NT2/D1 (cell line): ENCODE measurements around the gene VWA8.

Experiments used
- SUZ12 ChIP-seq: IDR thresholded peaks from 2 replicates; pipeline ENCODE4 v1.6.1; 2011; ENCODE audit not compliant: insufficient read length, insufficient read depth; ENCODE audit errors: extremely low read depth
- ZNF274 ChIP-seq: IDR thresholded peaks from 2 replicates; pipeline ENCODE4 v1.6.1; 2011; ENCODE audit warnings: mild to moderate bottlenecking, low read depth, low read length

GRCh38 chr13:41822560-41822959 lies 138.3 kb downstream of the VWA8 start:
- TF ChIP-seq SUZ12 (no peak), ZNF274 (no peak)
